ENCODE results near the gene UQCRQ. TPM values are rescaled to one million over a fixed set of nuclear protein-coding genes. Genes with fewer than 3 reads are reported as not detected.

Gene UQCRQ
- total RNA-seq, 2 experiments from 2014 or later, result 558 to 566 TPM

DNA sequence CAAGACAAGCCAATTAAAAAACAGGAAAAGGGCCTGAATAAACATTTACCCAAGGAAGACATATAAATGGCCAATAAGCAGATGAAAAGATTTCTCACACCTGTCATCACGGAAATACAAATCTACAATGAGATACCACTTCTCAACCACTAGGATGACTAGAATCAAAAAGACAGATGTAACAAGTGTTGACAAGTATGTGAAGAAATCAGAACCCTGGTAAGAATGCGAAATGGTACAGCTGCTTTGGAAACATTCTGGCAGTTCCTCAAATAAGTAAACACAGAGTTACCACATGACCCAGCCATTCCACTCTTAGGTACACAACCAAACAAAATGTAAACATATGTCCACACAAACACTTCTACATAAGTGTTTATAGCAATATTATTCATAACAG is 39.5 kb downstream of the UQCRQ start:
- H3K4me3 Mint-ChIP-seq, result no peak overlapping the region
- POLR2A ChIA-PET, result interaction anchor here (0.6 kb wide), 1 partner anchor 55 kb away, joined by 3 read pairs; no protein-coding TSS in a partner anchor
- intact Hi-C loops (cut with micrococcal nuclease), result no loop called here

DNA sequence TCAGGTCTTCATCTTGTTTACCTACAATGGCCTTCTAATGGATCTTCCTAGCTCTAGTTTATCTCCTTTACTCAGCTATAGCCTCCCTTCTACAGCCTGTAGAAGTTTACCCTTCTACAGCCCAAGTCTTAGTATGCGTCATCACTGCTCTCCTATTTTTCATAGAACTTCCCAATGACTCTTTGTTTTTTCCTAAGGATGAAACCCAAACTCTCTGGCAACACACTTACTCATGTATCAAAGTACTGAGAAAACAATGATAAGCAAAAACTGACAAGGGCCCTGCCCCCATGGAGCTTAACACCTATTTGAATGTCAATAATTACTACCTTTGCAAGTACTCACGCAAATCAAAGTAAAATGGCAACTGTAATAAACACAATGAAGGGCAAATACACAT is 40.7 kb downstream of the UQCRQ start:
- TF ChIP-seq, protein P1, sequence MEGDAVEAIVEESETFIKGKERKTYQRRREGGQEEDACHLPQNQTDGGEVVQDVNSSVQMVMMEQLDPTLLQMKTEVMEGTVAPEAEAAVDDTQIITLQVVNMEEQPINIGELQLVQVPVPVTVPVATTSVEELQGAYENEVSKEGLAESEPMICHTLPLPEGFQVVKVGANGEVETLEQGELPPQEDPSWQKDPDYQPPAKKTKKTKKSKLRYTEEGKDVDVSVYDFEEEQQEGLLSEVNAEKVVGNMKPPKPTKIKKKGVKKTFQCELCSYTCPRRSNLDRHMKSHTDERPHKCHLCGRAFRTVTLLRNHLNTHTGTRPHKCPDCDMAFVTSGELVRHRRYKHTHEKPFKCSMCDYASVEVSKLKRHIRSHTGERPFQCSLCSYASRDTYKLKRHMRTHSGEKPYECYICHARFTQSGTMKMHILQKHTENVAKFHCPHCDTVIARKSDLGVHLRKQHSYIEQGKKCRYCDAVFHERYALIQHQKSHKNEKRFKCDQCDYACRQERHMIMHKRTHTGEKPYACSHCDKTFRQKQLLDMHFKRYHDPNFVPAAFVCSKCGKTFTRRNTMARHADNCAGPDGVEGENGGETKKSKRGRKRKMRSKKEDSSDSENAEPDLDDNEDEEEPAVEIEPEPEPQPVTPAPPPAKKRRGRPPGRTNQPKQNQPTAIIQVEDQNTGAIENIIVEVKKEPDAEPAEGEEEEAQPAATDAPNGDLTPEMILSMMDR (IDR thresholded peaks at IDR 0.05), result no peak
- Mint-ChIP-seq H3K4me1 (ENCODE audit: low read depth) (peaks cover 7% of the 10 kb centered on the region), H3K9me3 (no peaks in the 10 kb centered on the region), H3K4me3 (no peak overlapping the region), H3K27ac (no peak overlapping the region), H3K36me3 (ENCODE audit: low read depth) (peaks cover 16% of the 10 kb centered on the region), H3K27me3 (no peaks in the 10 kb centered on the region)
- ChIA-PET CTCF (no interaction called here), POLR2A (no interaction called here)
- intact Hi-C loops (cut with micrococcal nuclease), result no loop called here
- ATAC-seq, result no peak
- no peak for DNase-seq

More for the DNA sequence above, 39.5 kb downstream of the UQCRQ start:
- Mint-ChIP-seq H3K36me3 (ENCODE audit: low read depth) (peaks cover 16% of the 10 kb centered on the region), H3K27ac (no peak overlapping the region), H3K27me3 (no peaks in the 10 kb centered on the region), H3K9me3 (no peaks in the 10 kb centered on the region), H3K4me1 (ENCODE audit: low read depth) (peaks cover 7% of the 10 kb centered on the region)
- TF ChIP-seq, protein P1 (IDR thresholded peaks at IDR 0.05), result no peak
- no peak for ATAC-seq
- no peak for DNase-seq
- CTCF ChIA-PET, result interaction anchor here (1.3 to 1.8 kb wide), 3 partner anchors 15 to 159 kb away, joined by 3 to 5 read pairs (median 4); partner anchors contain the start of gene CCNI2

DNA sequence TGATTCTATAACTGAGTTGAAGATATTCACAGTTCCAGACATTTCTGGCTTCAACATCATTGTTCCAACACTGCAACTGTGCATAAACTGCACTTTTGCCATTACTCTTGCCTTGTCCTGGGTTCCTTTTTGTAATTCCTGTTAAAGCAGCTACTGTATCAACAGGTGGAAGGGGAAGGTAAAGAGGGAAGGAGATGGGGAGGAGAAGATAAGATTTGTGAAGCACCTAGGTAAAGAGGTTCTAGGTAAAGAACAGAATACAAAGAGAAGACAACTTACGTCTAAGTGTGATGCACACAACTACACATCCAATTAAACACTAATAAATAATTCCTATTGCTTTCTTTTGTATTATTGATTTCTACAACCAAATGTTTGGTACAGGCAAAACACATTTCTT is 43.3 kb downstream of the UQCRQ start:
- Mint-ChIP-seq H3K27ac (no peak overlapping the region), H3K36me3 (ENCODE audit: low read depth) (peaks cover 11% of the 10 kb centered on the region), H3K9me3 (no peaks in the 10 kb centered on the region), H3K4me3 (no peak overlapping the region), H3K27me3 (no peaks in the 10 kb centered on the region), H3K4me1 (ENCODE audit: low read depth) (peaks cover 6% of the 10 kb centered on the region)
- intact Hi-C loops (cut with micrococcal nuclease), result no loop called here
- no peak for ATAC-seq
- POLR2A ChIA-PET, result no interaction called here
- TF ChIP-seq, protein P1 (IDR thresholded peaks at IDR 0.05), result no peak
- CTCF ChIA-PET, result no interaction called here
- DNase-seq, result no peak

DNA sequence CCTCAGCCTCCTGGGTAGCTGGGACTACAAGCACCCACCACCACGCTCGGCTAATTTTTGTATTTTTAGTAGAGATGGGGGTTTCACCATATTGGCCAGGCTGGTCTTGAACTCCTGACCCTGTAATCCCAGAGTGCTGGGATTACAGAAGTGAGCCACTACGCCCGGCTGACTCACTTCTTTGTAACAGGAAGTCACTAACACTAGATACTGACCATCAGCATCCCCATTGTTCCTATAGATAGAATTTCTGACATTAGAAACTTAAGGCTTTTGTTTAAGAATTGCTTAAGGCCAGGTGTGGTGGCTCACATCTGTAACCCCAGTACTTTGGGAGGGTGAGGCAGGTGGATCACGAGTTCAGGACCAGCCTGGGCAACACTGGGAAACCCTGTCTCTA is 49.2 kb downstream of the UQCRQ start:
- POLR2A ChIA-PET, result no interaction called here
- Mint-ChIP-seq H3K9me3 (no peaks in the 10 kb centered on the region), H3K27me3 (no peaks in the 10 kb centered on the region), H3K4me1 (ENCODE audit: low read depth) (peaks cover 4% of the 10 kb centered on the region), H3K27ac (no peak overlapping the region), H3K36me3 (ENCODE audit: low read depth) (peaks cover 17% of the 10 kb centered on the region), H3K4me3 (no peak overlapping the region)
- no peak for DNase-seq
- TF ChIP-seq, protein P1 (IDR thresholded peaks at IDR 0.05), result no peak
- CTCF ChIA-PET, result no interaction called here
- no peak for ATAC-seq
- intact Hi-C loops (cut with micrococcal nuclease), result no loop called here

DNA sequence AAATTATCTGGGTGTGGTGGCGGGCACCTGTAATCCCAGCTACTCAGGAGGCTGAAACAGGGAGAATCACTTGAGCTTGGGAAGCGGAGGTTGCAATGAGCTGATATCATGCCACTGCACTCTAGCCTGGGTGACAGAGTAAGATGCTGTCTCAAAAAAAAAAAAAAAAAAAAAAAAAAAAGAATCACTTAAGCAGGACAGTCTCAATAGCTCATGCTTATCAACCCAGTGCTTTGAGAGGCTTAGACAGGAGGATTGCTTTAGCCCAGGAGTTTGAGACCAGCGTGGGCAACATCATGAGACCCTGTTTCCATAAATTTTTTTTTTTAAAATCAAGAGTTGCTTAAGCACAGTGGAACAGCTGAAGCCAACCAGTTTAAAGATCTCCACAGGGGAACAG is 49.6 kb downstream of the UQCRQ start:
- Mint-ChIP-seq H3K4me1 (ENCODE audit: low read depth) (peaks cover 4% of the 10 kb centered on the region), H3K27ac (no peak overlapping the region), H3K36me3 (ENCODE audit: low read depth) (peaks cover 19% of the 10 kb centered on the region), H3K4me3 (no peak overlapping the region), H3K9me3 (no peaks in the 10 kb centered on the region), H3K27me3 (no peaks in the 10 kb centered on the region)
- DNase-seq, result no peak
- ATAC-seq, result no peak
- CTCF ChIA-PET, result no interaction called here
- POLR2A ChIA-PET, result no interaction called here
- intact Hi-C loops (cut with micrococcal nuclease), result no loop called here
- TF ChIP-seq, protein P1 (IDR thresholded peaks at IDR 0.05), result no peak

Other genes with a start within 250 kb of the UQCRQ start
- 1 to 10 TPM; 4.8 to 6.5 TPM for gene IL13, start 208.5 kb upstream of the UQCRQ start, total RNA-seq
- 1 to 10 TPM in 1 of 2 experiments, under 1 TPM in 1; 0.72 to 1.4 TPM for gene IL4, start 192.7 kb upstream of the UQCRQ start, total RNA-seq
- gene KIF3A, start 129.1 kb upstream of the UQCRQ start, total RNA-seq, result 10 to 100 TPM; 16.4 to 17.0 TPM
- 10 to 100 TPM in 1 of 2 experiments, 1 to 10 TPM in 1; 8.7 to 10.0 TPM for gene CCNI2, start 119.2 kb upstream of the UQCRQ start, total RNA-seq
- gene SEPTIN8, start 89.4 kb upstream of the UQCRQ start, total RNA-seq, result 10 to 100 TPM; 25.2 to 27.1 TPM
- gene SOWAHA, start 53.3 kb upstream of the UQCRQ start, total RNA-seq, result not detected
- 1 to 10 TPM; 2.0 to 2.1 TPM for gene SHROOM1, start 36.0 kb upstream of the UQCRQ start, total RNA-seq
- gene GDF9, start 173 bp upstream of the UQCRQ start, total RNA-seq, result under 1 TPM; 0.90 to 0.94 TPM
- gene LEAP2, start 7.0 kb downstream of the UQCRQ start, total RNA-seq, result 1 to 10 TPM; 3.0 to 3.5 TPM
- 10 to 100 TPM; 19.4 to 19.9 TPM for gene AFF4, start 97.0 kb downstream of the UQCRQ start, total RNA-seq
- 10 to 100 TPM; 27.0 to 31.1 TPM for gene ZCCHC10, start 159.9 kb downstream of the UQCRQ start, total RNA-seq
- gene HSPA4, start 185.4 kb downstream of the UQCRQ start, total RNA-seq, result 100 to 1,000 TPM; 229 to 232 TPM